OCI-M1 (cell line): Measurements from ENCODE around the gene MET.

Source experiments
- DNase-seq: peaks from one replicate; lab custom pipeline; 2025; lab: John Stamatoyannopoulos, UW

The MET gene

GRCh38 chr7:116665332-116665996 lies 6.5 kb upstream of the MET start:
- DNase-seq, result no peak

- DNase-seq, result no peak
Measured at GRCh38 chr7:116669769-116670168, 2.2 kb upstream of the MET start.

GRCh38 chr7:116670409-116671015 lies 1.5 kb upstream of the MET start:
- no peak for DNase-seq

GRCh38 chr7:116671111-116671510 lies 885 bp upstream of the MET start:
- DNase-seq, result no peak

GRCh38 chr7:116672596-116673456 lies 830 bp downstream of the MET start:
- no peak for DNase-seq

GRCh38 chr7:116673457-116673865 lies 1.5 kb downstream of the MET start:
- DNase-seq, result no peak

GRCh38 chr7:116674508-116675173 lies 2.6 kb downstream of the MET start:
- no peak for DNase-seq

GRCh38 chr7:116675812-116676355 lies 3.9 kb downstream of the MET start:
- no peak for DNase-seq

GRCh38 chr7:116678780-116679179 lies 6.8 kb downstream of the MET start:
- DNase-seq, result no peak

GRCh38 chr7:116679500-116679899 lies 7.5 kb downstream of the MET start:
- DNase-seq, result no peak

GRCh38 chr7:116683786-116684185 lies 11.8 kb downstream of the MET start:
- peak; percentile 44 for DNase-seq

- no peak for DNase-seq
Measured at GRCh38 chr7:116686033-116686432, 14.0 kb downstream of the MET start.

GRCh38 chr7:116686812-116687419 lies 14.9 kb downstream of the MET start:
- DNase-seq, result no peak

- DNase-seq, result no peak
Measured at GRCh38 chr7:116687801-116688201, 15.8 kb downstream of the MET start.

GRCh38 chr7:116689790-116690259 lies 17.8 kb downstream of the MET start:
- no peak for DNase-seq

- no peak for DNase-seq
Measured at GRCh38 chr7:116691664-116692063, 19.7 kb downstream of the MET start.

GRCh38 chr7:116692401-116693308 lies 20.7 kb downstream of the MET start:
- DNase-seq, result no peak

- no peak for DNase-seq
Measured at GRCh38 chr7:116696707-116697106, 24.7 kb downstream of the MET start.

GRCh38 chr7:116697152-116697551 lies 25.2 kb downstream of the MET start:
- DNase-seq, result no peak

GRCh38 chr7:116697761-116698160 lies 25.8 kb downstream of the MET start:
- no peak for DNase-seq

GRCh38 chr7:116698396-116698795 lies 26.4 kb downstream of the MET start:
- no peak for DNase-seq
